ENCODE measurements around the gene MT1A. TPM values are rescaled to one million over a fixed set of nuclear protein-coding genes. Genes with fewer than 3 reads are reported as not detected.

Gene MT1A
- total RNA-seq, 4 donors from 2014 or later = 7.1 to 23.6 (median 16.8) TPM

GRCh38 chr16:56639045-56639444 is 579 bp downstream of the MT1A start:
- Histone ChIP-seq H3K4me1 (peaks cover 11 to 30% of the 10 kb centered on the region in 2 donors), H3K9me3 (no peaks in the 10 kb centered on the region), H3K27me3 (peaks cover 4% of the 10 kb centered on the region), H3K27ac (no peak overlapping the region), H3K4me3 (replicated peaks in 1 of 3) (no peak overlapping the region), H3K36me3 (no peaks in the 10 kb centered on the region)
- WGBS, 2 donors = 65 to 67% methylated on average over 1 of the region's 1 CpG
- DNase-seq = no peak
- TF ChIP-seq POLR2A (IDR thresholded peaks at IDR 0.05) = no peak
- TF ChIP-seq CTCF (IDR thresholded peaks at IDR 0.05) = no peak
- intact Hi-C loops (cut with DNase I) = no loop called here

GRCh38 chr16:56640076-56640475 is 1.6 kb downstream of the MT1A start:
- Histone ChIP-seq H3K27ac (no peak overlapping the region), H3K4me3 (replicated peaks in 1 of 3) (no peak overlapping the region), H3K36me3 (no peaks in the 10 kb centered on the region), H3K4me1 (peaks cover 11 to 33% of the 10 kb centered on the region in 2 donors), H3K9me3 (no peaks in the 10 kb centered on the region), H3K27me3 (peaks cover 4% of the 10 kb centered on the region)
- 92 to 97% methylated on average over 1 of the region's 1 CpG for WGBS, 2 donors
- DNase-seq = no peak
- no peak for TF ChIP-seq POLR2A (IDR thresholded peaks at IDR 0.05)
- TF ChIP-seq CTCF (IDR thresholded peaks at IDR 0.05) = no peak
- intact Hi-C loops (cut with DNase I) = no loop called here

GRCh38 chr16:56641166-56641565 is 2.7 kb downstream of the MT1A start:
- no peak for TF ChIP-seq CTCF (IDR thresholded peaks at IDR 0.05)
- TF ChIP-seq POLR2A (IDR thresholded peaks at IDR 0.05) = no peak
- intact Hi-C loops (cut with DNase I) = no loop called here
- H3K27ac ChIP-seq = no peak overlapping the region
- WGBS, 2 donors = 100% methylated on average over 2 of the region's 2 CpGs
- no peaks in the 10 kb centered on the region for H3K9me3 ChIP-seq
- no peaks in the 10 kb centered on the region for H3K27me3 ChIP-seq
- no peak overlapping the region for H3K4me3 ChIP-seq (replicated peaks in 1 of 3)
- H3K36me3 ChIP-seq = no peaks in the 10 kb centered on the region
- peaks cover 11 to 33% of the 10 kb centered on the region in 2 donors for H3K4me1 ChIP-seq
- no peak for DNase-seq

- Histone ChIP-seq H3K9me3 (no peaks in the 10 kb centered on the region), H3K4me3 (replicated peaks in 1 of 3) (peak overlapping the region in 1 of 3 donors; percentile 22), H3K27me3 (no peaks in the 10 kb centered on the region), H3K4me1 (peaks cover 11 to 26% of the 10 kb centered on the region in 2 donors), H3K27ac (peak overlapping the region in 2 of 3 donors; percentile 6 to 66), H3K36me3 (no peaks in the 10 kb centered on the region)
- 11% methylated on average over 12 to 18 of the region's 42 CpGs for WGBS, 2 donors
- TF ChIP-seq POLR2A (IDR thresholded peaks at IDR 0.05) (peak; percentile 32 to 72), CTCF (IDR thresholded peaks at IDR 0.05) (peak in 5 of 6 experiments; percentile 15 to 67 (median 60))
- intact Hi-C loops (cut with DNase I) = no loop called here
- peak; percentile 90 to 91 for DNase-seq
Observed at GRCh38 chr16:56643080-56643778, 4.8 kb downstream of the MT1A start.

GRCh38 chr16:56643833-56644232 is 5.4 kb downstream of the MT1A start:
- H3K27me3 ChIP-seq = no peaks in the 10 kb centered on the region
- WGBS, 2 donors = 37 to 49% methylated on average over 4 to 5 of the region's 5 CpGs
- intact Hi-C loops (cut with DNase I) = no loop called here

More at GRCh38 chr16:56643833-56644232, 5.4 kb downstream of the MT1A start:
- H3K4me1 ChIP-seq = peaks cover 7 to 20% of the 10 kb centered on the region in 2 donors
- peak overlapping the region in 2 of 3 donors; percentile 6 to 66 for H3K27ac ChIP-seq
- TF ChIP-seq CTCF (IDR thresholded peaks at IDR 0.05) (no peak), POLR2A (IDR thresholded peaks at IDR 0.05) (no peak)
- H3K36me3 ChIP-seq = no peaks in the 10 kb centered on the region
- H3K4me3 ChIP-seq (replicated peaks in 1 of 3) = peak overlapping the region in 1 of 3 donors; percentile 22
- no peaks in the 10 kb centered on the region for H3K9me3 ChIP-seq
- no peak for DNase-seq

Measured in thyroid gland (tissue), 4 donors.